ENCODE measurements around the gene SEL1L3. TPM values are rescaled to one million over a fixed set of nuclear protein-coding genes. Genes with fewer than 3 reads are reported as not detected.

The SEL1L3 gene
- total and polyA plus RNA-seq, 2 donors (not counting 1 experiment from before 2014, with no cell fraction given) = 120 to 280 TPM

DNA sequence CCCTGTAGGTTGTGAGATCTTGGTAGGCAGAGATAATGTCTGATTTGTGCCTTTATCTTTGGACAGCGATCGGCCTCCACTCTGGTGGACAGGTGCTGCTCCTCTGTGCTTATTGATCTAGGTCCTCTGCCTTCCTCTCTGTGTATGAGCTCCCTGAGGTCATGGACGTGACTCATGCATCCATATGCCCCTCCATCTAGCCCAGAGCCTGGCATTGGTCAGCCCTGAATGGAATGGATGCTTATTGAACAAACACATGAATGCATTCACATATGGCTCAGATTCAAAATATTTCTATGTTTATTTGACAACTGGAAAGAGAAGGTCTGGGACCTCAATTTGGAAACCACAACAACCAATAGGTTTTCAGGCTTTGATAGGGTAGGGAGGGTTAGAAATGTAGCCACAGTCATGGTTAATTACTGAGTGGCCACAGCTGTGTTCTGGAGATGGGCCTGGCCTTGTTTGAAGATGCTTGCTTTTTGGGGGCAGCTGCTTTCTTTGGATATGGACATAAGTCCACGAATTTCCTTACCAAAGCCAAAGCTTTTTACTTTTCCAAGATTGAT is 76.2 kb downstream of the SEL1L3 start:
- no peak overlapping the region for H3K4me2 ChIP-seq (replicated peaks; ENCODE audit: low read depth, low read length, poor library complexity, severe bottlenecking)
- 97% methylated on average over 3 of the region's 4 CpGs for WGBS (ENCODE audit: insufficient coverage)
- no peak overlapping the region for H3K9ac ChIP-seq (ENCODE audit: low read length)
- ChIA-PET POLR2A (no interaction called here), CTCF (no interaction called here)
- intact Hi-C loops (cut with micrococcal nuclease) = no loop called here
- no peak for DNase-seq
- Mint-ChIP-seq H3K4me1 (no peaks in the 10 kb centered on the region), H3K9me3 (ENCODE audit: insufficient read depth) (no peaks in the 10 kb centered on the region), H3K27ac (no peak overlapping the region), H3K4me3 (no peak overlapping the region), H3K27me3 (no peaks in the 10 kb centered on the region)
- H3K4me1 ChIP-seq (ENCODE audit: control insufficient read depth in 2 of 2, insufficient read depth in 2 of 2, low read length in 2 of 2) = no peaks in the 10 kb centered on the region
- H3K4me3 ChIP-seq (ENCODE audit: control extremely low read depth in 1 of 5, extremely low read depth in 1 of 5, insufficient read depth in 1 of 5, low read depth in 2 of 5, low read length in 4 of 5) = no peak overlapping the region
- no peaks in the 10 kb centered on the region for H3K27me3 ChIP-seq (replicated peaks in 1 of 4; ENCODE audit: control extremely low read depth in 1 of 4, control insufficient read depth in 3 of 4, insufficient read depth in 4 of 4, low read length in 3 of 4)
- peaks cover 31% of the 10 kb centered on the region for H4K20me1 ChIP-seq (ENCODE audit: control insufficient read depth, insufficient read depth, low read length, poor library complexity, severe bottlenecking)
- H2AFZ ChIP-seq (ENCODE audit: insufficient read depth, low read depth, low read length, poor library complexity, severe bottlenecking) = no peak overlapping the region
- TF ChIP-seq EZH2 (IDR thresholded peaks at IDR 0.05; ENCODE audit: borderline replicate concordance, insufficient read depth, low read depth, low read length, poor library complexity, severe bottlenecking) = no peak
- TF ChIP-seq, protein P1, sequence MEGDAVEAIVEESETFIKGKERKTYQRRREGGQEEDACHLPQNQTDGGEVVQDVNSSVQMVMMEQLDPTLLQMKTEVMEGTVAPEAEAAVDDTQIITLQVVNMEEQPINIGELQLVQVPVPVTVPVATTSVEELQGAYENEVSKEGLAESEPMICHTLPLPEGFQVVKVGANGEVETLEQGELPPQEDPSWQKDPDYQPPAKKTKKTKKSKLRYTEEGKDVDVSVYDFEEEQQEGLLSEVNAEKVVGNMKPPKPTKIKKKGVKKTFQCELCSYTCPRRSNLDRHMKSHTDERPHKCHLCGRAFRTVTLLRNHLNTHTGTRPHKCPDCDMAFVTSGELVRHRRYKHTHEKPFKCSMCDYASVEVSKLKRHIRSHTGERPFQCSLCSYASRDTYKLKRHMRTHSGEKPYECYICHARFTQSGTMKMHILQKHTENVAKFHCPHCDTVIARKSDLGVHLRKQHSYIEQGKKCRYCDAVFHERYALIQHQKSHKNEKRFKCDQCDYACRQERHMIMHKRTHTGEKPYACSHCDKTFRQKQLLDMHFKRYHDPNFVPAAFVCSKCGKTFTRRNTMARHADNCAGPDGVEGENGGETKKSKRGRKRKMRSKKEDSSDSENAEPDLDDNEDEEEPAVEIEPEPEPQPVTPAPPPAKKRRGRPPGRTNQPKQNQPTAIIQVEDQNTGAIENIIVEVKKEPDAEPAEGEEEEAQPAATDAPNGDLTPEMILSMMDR (IDR thresholded peaks at IDR 0.05) = no peak
- H3K27ac ChIP-seq (ENCODE audit: low read length in 2 of 2) = no peak overlapping the region
- peaks cover 0 to 96% of the 10 kb centered on the region in 2 experiments for H3K36me3 ChIP-seq (replicated peaks in 1 of 2; ENCODE audit: control extremely low read depth in 1 of 2, control insufficient read depth in 1 of 2, extremely low read depth in 1 of 2, insufficient read depth in 2 of 2, low read length in 1 of 2)
- no peak for ATAC-seq (ENCODE audit: low read depth)
- peaks cover 13% of the 10 kb centered on the region for H3K79me2 ChIP-seq (ENCODE audit: control insufficient read depth, insufficient read depth, low read length)
- H3K9me3 ChIP-seq (ENCODE audit: control extremely low read depth in 1 of 3, control insufficient read depth in 2 of 3, insufficient read depth in 1 of 3, low read length in 2 of 3) = no peaks in the 10 kb centered on the region

- intact Hi-C loops (cut with micrococcal nuclease) = no loop called here
- no peaks in the 10 kb centered on the region for H3K4me1 ChIP-seq (ENCODE audit: control insufficient read depth in 2 of 2, insufficient read depth in 2 of 2, low read length in 2 of 2)
- ATAC-seq (ENCODE audit: low read depth) (no peak), DNase-seq (no peak)
- H3K9me3 ChIP-seq (ENCODE audit: control extremely low read depth in 1 of 3, control insufficient read depth in 2 of 3, insufficient read depth in 1 of 3, low read length in 2 of 3) = no peaks in the 10 kb centered on the region
- 13% methylated on average over 3 of the region's 9 CpGs for WGBS (ENCODE audit: insufficient coverage)
- H3K4me3 ChIP-seq (ENCODE audit: control extremely low read depth in 1 of 5, extremely low read depth in 1 of 5, insufficient read depth in 1 of 5, low read depth in 2 of 5, low read length in 4 of 5) = no peak overlapping the region
- peaks cover 13% of the 10 kb centered on the region for H3K79me2 ChIP-seq (ENCODE audit: control insufficient read depth, insufficient read depth, low read length)
- no peak overlapping the region for H3K9ac ChIP-seq (ENCODE audit: low read length)
- Mint-ChIP-seq H3K9me3 (ENCODE audit: insufficient read depth) (no peaks in the 10 kb centered on the region), H3K4me1 (no peaks in the 10 kb centered on the region), H3K4me3 (no peak overlapping the region), H3K27ac (peak overlapping the region; percentile 68), H3K27me3 (no peaks in the 10 kb centered on the region)
- no peak overlapping the region for H3K27ac ChIP-seq (ENCODE audit: low read length in 2 of 2)
- H4K20me1 ChIP-seq (ENCODE audit: control insufficient read depth, insufficient read depth, low read length, poor library complexity, severe bottlenecking) = peaks cover 21% of the 10 kb centered on the region
- no peaks in the 10 kb centered on the region for H3K27me3 ChIP-seq (replicated peaks in 1 of 4; ENCODE audit: control extremely low read depth in 1 of 4, control insufficient read depth in 3 of 4, insufficient read depth in 4 of 4, low read length in 3 of 4)
- TF ChIP-seq, protein P1 (IDR thresholded peaks at IDR 0.05) = no peak
- TF ChIP-seq EZH2 (IDR thresholded peaks at IDR 0.05; ENCODE audit: borderline replicate concordance, insufficient read depth, low read depth, low read length, poor library complexity, severe bottlenecking) = no peak
- no peak overlapping the region for H3K4me2 ChIP-seq (replicated peaks; ENCODE audit: low read depth, low read length, poor library complexity, severe bottlenecking)
- ChIA-PET CTCF (interaction anchor here (1.6 kb wide), 1 partner anchor 16 kb away, joined by 3 read pairs; no protein-coding TSS in a partner anchor), POLR2A (no interaction called here)
- peaks cover 0 to 96% of the 10 kb centered on the region in 2 experiments for H3K36me3 ChIP-seq (replicated peaks in 1 of 2; ENCODE audit: control extremely low read depth in 1 of 2, control insufficient read depth in 1 of 2, extremely low read depth in 1 of 2, insufficient read depth in 2 of 2, low read length in 1 of 2)
- H2AFZ ChIP-seq (ENCODE audit: insufficient read depth, low read depth, low read length, poor library complexity, severe bottlenecking) = no peak overlapping the region
Observed at GRCh38 chr4:25783943-25784342, 78.8 kb downstream of the SEL1L3 start.
